Measurements from ENCODE around the gene MTARC2.

Gene MTARC2

GRCh38 chr1:220784751-220785150 is 36.6 kb downstream of the MTARC2 start:
- no peak overlapping the region for H3K27ac ChIP-seq (ENCODE audit: low read depth, low read length)
- no peak overlapping the region for H3K4me3 ChIP-seq (ENCODE audit: low read length)

GRCh38 chr1:220785166-220786056 is 37.3 kb downstream of the MTARC2 start:
- H3K4me3 ChIP-seq (ENCODE audit: low read length): no peak overlapping the region
- H3K27me3 ChIP-seq (ENCODE audit: control insufficient read depth, insufficient read depth, low read length): no peaks in the 10 kb centered on the region
- H3K4me1 ChIP-seq (ENCODE audit: control insufficient read depth, insufficient read depth, low read length): peaks cover 5% of the 10 kb centered on the region
- H3K27ac ChIP-seq (ENCODE audit: low read depth, low read length): peak overlapping the region; percentile 65
- no peaks in the 10 kb centered on the region for H3K36me3 ChIP-seq (ENCODE audit: control insufficient read depth, insufficient read depth, low read length)
- H3K9ac ChIP-seq (ENCODE audit: low read length): no peak overlapping the region

More at GRCh38 chr1:220784751-220785150, 36.6 kb downstream of the MTARC2 start:
- no peak overlapping the region for H3K9ac ChIP-seq (ENCODE audit: low read length)
- peaks cover 5% of the 10 kb centered on the region for H3K36me3 ChIP-seq (ENCODE audit: control insufficient read depth, insufficient read depth, low read length)
- H3K4me1 ChIP-seq (ENCODE audit: control insufficient read depth, insufficient read depth, low read length): peaks cover 5% of the 10 kb centered on the region
- no peaks in the 10 kb centered on the region for H3K27me3 ChIP-seq (ENCODE audit: control insufficient read depth, insufficient read depth, low read length)

GRCh38 chr1:220786057-220786336 is 37.9 kb downstream of the MTARC2 start:
- no peak overlapping the region for H3K9ac ChIP-seq (ENCODE audit: low read length)
- no peaks in the 10 kb centered on the region for H3K36me3 ChIP-seq (ENCODE audit: control insufficient read depth, insufficient read depth, low read length)
- H3K27me3 ChIP-seq (ENCODE audit: control insufficient read depth, insufficient read depth, low read length): no peaks in the 10 kb centered on the region
- peak overlapping the region; percentile 69 for H3K4me3 ChIP-seq (ENCODE audit: low read length)
- peaks cover 5% of the 10 kb centered on the region for H3K4me1 ChIP-seq (ENCODE audit: control insufficient read depth, insufficient read depth, low read length)
- peak overlapping the region; percentile 65 for H3K27ac ChIP-seq (ENCODE audit: low read depth, low read length)

GRCh38 chr1:220786337-220787068 is 38.4 kb downstream of the MTARC2 start, which contains the start of gene MTARC1:
TSS of gene MTARC1 (plus strand) at chr1:220786913. CDS start at chr1:220786945, 32 bp downstream.
- H3K4me1 ChIP-seq (ENCODE audit: control insufficient read depth, insufficient read depth, low read length): peaks cover 5% of the 10 kb centered on the region
- no peaks in the 10 kb centered on the region for H3K36me3 ChIP-seq (ENCODE audit: control insufficient read depth, insufficient read depth, low read length)
- H3K27me3 ChIP-seq (ENCODE audit: control insufficient read depth, insufficient read depth, low read length): no peaks in the 10 kb centered on the region
- H3K27ac ChIP-seq (ENCODE audit: low read depth, low read length): peak within 1 kb of the TSS; percentile 65
- peak within 1 kb of the TSS; percentile 69 for H3K4me3 ChIP-seq (ENCODE audit: low read length)
- peak within 1 kb of the TSS; percentile 26 for H3K9ac ChIP-seq (ENCODE audit: low read length)

- no peaks in the 10 kb centered on the region for H3K27me3 ChIP-seq (ENCODE audit: control insufficient read depth, insufficient read depth, low read length)
- H3K4me3 ChIP-seq (ENCODE audit: low read length): peak overlapping the region; percentile 69
- peaks cover 5% of the 10 kb centered on the region for H3K4me1 ChIP-seq (ENCODE audit: control insufficient read depth, insufficient read depth, low read length)
- no peaks in the 10 kb centered on the region for H3K36me3 ChIP-seq (ENCODE audit: control insufficient read depth, insufficient read depth, low read length)
- H3K27ac ChIP-seq (ENCODE audit: low read depth, low read length): peak overlapping the region; percentile 65
- H3K9ac ChIP-seq (ENCODE audit: low read length): peak overlapping the region; percentile 26
Measured at GRCh38 chr1:220787069-220787619, 39.0 kb downstream of the MTARC2 start.

- Histone ChIP-seq H3K4me1 (ENCODE audit: control insufficient read depth, insufficient read depth, low read length) (peaks cover 5% of the 10 kb centered on the region), H3K4me3 (ENCODE audit: low read length) (no peak overlapping the region), H3K9ac (ENCODE audit: low read length) (no peak overlapping the region), H3K36me3 (ENCODE audit: control insufficient read depth, insufficient read depth, low read length) (no peaks in the 10 kb centered on the region), H3K27me3 (ENCODE audit: control insufficient read depth, insufficient read depth, low read length) (no peaks in the 10 kb centered on the region), H3K27ac (ENCODE audit: low read depth, low read length) (no peak overlapping the region)
Measured at GRCh38 chr1:220788900-220789299, 40.8 kb downstream of the MTARC2 start.

- H3K4me1 ChIP-seq (ENCODE audit: control insufficient read depth, insufficient read depth, low read length): peaks cover 5% of the 10 kb centered on the region
- H3K36me3 ChIP-seq (ENCODE audit: control insufficient read depth, insufficient read depth, low read length): no peaks in the 10 kb centered on the region
- no peak overlapping the region for H3K9ac ChIP-seq (ENCODE audit: low read length)
- H3K4me3 ChIP-seq (ENCODE audit: low read length): no peak overlapping the region
- no peaks in the 10 kb centered on the region for H3K27me3 ChIP-seq (ENCODE audit: control insufficient read depth, insufficient read depth, low read length)
- H3K27ac ChIP-seq (ENCODE audit: low read depth, low read length): no peak overlapping the region
Measured at GRCh38 chr1:220789532-220790147, 41.5 kb downstream of the MTARC2 start.

- H3K27ac ChIP-seq (ENCODE audit: low read depth, low read length): no peak overlapping the region
- no peaks in the 10 kb centered on the region for H3K27me3 ChIP-seq (ENCODE audit: control insufficient read depth, insufficient read depth, low read length)
- no peaks in the 10 kb centered on the region for H3K4me1 ChIP-seq (ENCODE audit: control insufficient read depth, insufficient read depth, low read length)
- no peak overlapping the region for H3K9ac ChIP-seq (ENCODE audit: low read length)
- no peak overlapping the region for H3K4me3 ChIP-seq (ENCODE audit: low read length)
- no peaks in the 10 kb centered on the region for H3K36me3 ChIP-seq (ENCODE audit: control insufficient read depth, insufficient read depth, low read length)
Measured at GRCh38 chr1:220791285-220791684, 43.2 kb downstream of the MTARC2 start.

- Histone ChIP-seq H3K4me1 (ENCODE audit: control insufficient read depth, insufficient read depth, low read length) (no peaks in the 10 kb centered on the region), H3K27ac (ENCODE audit: low read depth, low read length) (no peak overlapping the region), H3K27me3 (ENCODE audit: control insufficient read depth, insufficient read depth, low read length) (no peaks in the 10 kb centered on the region), H3K9ac (ENCODE audit: low read length) (no peak overlapping the region), H3K4me3 (ENCODE audit: low read length) (no peak overlapping the region), H3K36me3 (ENCODE audit: control insufficient read depth, insufficient read depth, low read length) (no peaks in the 10 kb centered on the region)
Measured at GRCh38 chr1:220791956-220792355, 43.8 kb downstream of the MTARC2 start.

- Histone ChIP-seq H3K4me1 (ENCODE audit: control insufficient read depth, insufficient read depth, low read length) (no peaks in the 10 kb centered on the region), H3K9ac (ENCODE audit: low read length) (no peak overlapping the region), H3K36me3 (ENCODE audit: control insufficient read depth, insufficient read depth, low read length) (no peaks in the 10 kb centered on the region), H3K27me3 (ENCODE audit: control insufficient read depth, insufficient read depth, low read length) (no peaks in the 10 kb centered on the region), H3K4me3 (ENCODE audit: low read length) (no peak overlapping the region), H3K27ac (ENCODE audit: low read depth, low read length) (no peak overlapping the region)
Measured at GRCh38 chr1:220796530-220796929, 48.4 kb downstream of the MTARC2 start.

GRCh38 chr1:220797044-220797443 is 48.9 kb downstream of the MTARC2 start:
- Histone ChIP-seq H3K4me3 (ENCODE audit: low read length) (no peak overlapping the region), H3K36me3 (ENCODE audit: control insufficient read depth, insufficient read depth, low read length) (no peaks in the 10 kb centered on the region), H3K9ac (ENCODE audit: low read length) (no peak overlapping the region), H3K27ac (ENCODE audit: low read depth, low read length) (no peak overlapping the region), H3K4me1 (ENCODE audit: control insufficient read depth, insufficient read depth, low read length) (no peaks in the 10 kb centered on the region), H3K27me3 (ENCODE audit: control insufficient read depth, insufficient read depth, low read length) (no peaks in the 10 kb centered on the region)

- H3K4me3 ChIP-seq (ENCODE audit: low read length): no peak overlapping the region
- no peaks in the 10 kb centered on the region for H3K36me3 ChIP-seq (ENCODE audit: control insufficient read depth, insufficient read depth, low read length)
- no peak overlapping the region for H3K27ac ChIP-seq (ENCODE audit: low read depth, low read length)
- no peaks in the 10 kb centered on the region for H3K27me3 ChIP-seq (ENCODE audit: control insufficient read depth, insufficient read depth, low read length)
- H3K4me1 ChIP-seq (ENCODE audit: control insufficient read depth, insufficient read depth, low read length): peaks cover under 1% of the 10 kb centered on the region
- H3K9ac ChIP-seq (ENCODE audit: low read length): no peak overlapping the region
Measured at GRCh38 chr1:220797553-220797952, 49.4 kb downstream of the MTARC2 start.

All from rectal smooth muscle tissue (tissue), 1 donor.